HepG2 (cell line): ENCODE data around the gene PRDM11. TPM values are rescaled to one million over a fixed set of nuclear protein-coding genes. Genes with fewer than 3 reads are reported as not detected.

ENCODE experiments used
- ARNTL ChIP-seq: sonication (generic); formaldehyde crosslinking; IDR thresholded peaks from 2 replicates; pipeline ENCODE4 v1.4.0; 2020; ENCODE audit warnings: mild to moderate bottlenecking, missing genetic modification reagents
- GLMP ChIP-seq: sonication (generic); formaldehyde crosslinking; IDR thresholded peaks from 2 replicates; pipeline ENCODE4 v1.9.0; 2021; ENCODE audit warnings: missing genetic modification reagents, mild to moderate bottlenecking, borderline replicate concordance
- HMGXB3 ChIP-seq: sonication (generic); formaldehyde crosslinking; IDR thresholded peaks from 2 replicates; pipeline ENCODE4 v1.4.0; 2020; ENCODE audit warnings: missing genetic modification reagents, borderline replicate concordance
- IKZF5 ChIP-seq: IDR thresholded peaks from 2 replicates; pipeline ENCODE4 v1.6.1; 2018; ENCODE audit warnings: missing genetic modification reagents, mild to moderate bottlenecking, missing compliant biosample characterization
- MTF1 ChIP-seq: sonication (generic); formaldehyde crosslinking; IDR thresholded peaks from 2 replicates; pipeline ENCODE4 v1.5.0; 2020; ENCODE audit warnings: missing genetic modification reagents
- SIX4 ChIP-seq: sonication (generic); formaldehyde crosslinking; IDR thresholded peaks from 2 replicates; pipeline ENCODE4 v1.4.0; 2020; ENCODE audit warnings: missing genetic modification reagents
- SP2 ChIP-seq: sonication (generic); formaldehyde crosslinking; IDR thresholded peaks from 2 replicates; pipeline ENCODE4 v1.5.1; 2020; ENCODE audit warnings: mild to moderate bottlenecking, missing genetic modification reagents
- ZNF644 ChIP-seq: IDR thresholded peaks from 2 replicates; pipeline ENCODE4 v1.6.1; 2016; ENCODE audit warnings: low read depth
- ZNF646 ChIP-seq: sonication (generic); formaldehyde crosslinking; IDR thresholded peaks from 2 replicates; pipeline ENCODE4 v1.9.0; 2021; ENCODE audit warnings: mild to moderate bottlenecking, missing genetic modification reagents
- polyA plus RNA-seq, 8 experiments: library from polyadenylated mRNA; depleted of rRNA in 3 of 8; stranded (reverse) in 7 of 8; unstranded in 1 of 8; fragments of >200 nt; fragmentation: Illumina TruSeq in 4 of 8; extraction: Trizol in 4 of 8; gene quantifications; 2 replicates each; pipeline versions ENCODE4 v1.2.1 to v1.2.3, GENCODE V29; 2011 to 2016; ENCODE audit warnings: low read depth in 4 of 8, missing spikeins in 1 of 8, mixed read lengths in 1 of 8; ENCODE audit not compliant: insufficient read depth in 1 of 8
- total RNA-seq, 5 experiments: library from RNA; depleted of rRNA; stranded (reverse); fragments of >200 nt; fragmentation: Illumina TruSeq; extraction: Trizol; gene quantifications; 2 replicates each; pipeline ENCODE4 v1.2.3, GENCODE V29; 2016; ENCODE audit warnings: low read depth in 1 of 5

Gene PRDM11
- total and polyA plus RNA-seq, 2 of the 13 experiments (the other 11 are each of a cell fraction or from before 2014, with no cell fraction given), result 3.4 to 4.7 TPM

- TF ChIP-seq ZNF646 (no peak), SP2 (CRISPR knock-in tag) (no peak), ARNTL (CRISPR knock-in tag) (no peak), IKZF5 (CRISPR knock-in tag) (no peak), MTF1 (CRISPR knock-in tag) (no peak), SIX4 (CRISPR knock-in tag) (no peak), ZNF644 (CRISPR knock-in tag) (no peak), HMGXB3 (CRISPR knock-in tag) (no peak), GLMP (no peak)
Measured at GRCh38 chr11:45104006-45104789, 42.2 kb upstream of the PRDM11 start (continued).
